Keratinocyte (primary cell): ENCODE results near the gene SLC9B2.

Experiments
- EZH2 ChIP-seq: IDR thresholded peaks from one replicate; pipeline ENCODE4 v1.6.1; 2012; ENCODE audit warnings: inconsistent platforms, mild to moderate bottlenecking, low read length, moderate library complexity
- TF ChIP-seq, protein P1 (sequence below), 3 experiments: IDR thresholded peaks in 1 of 3; conservative IDR thresholded peaks in 1 of 3; optimal IDR thresholded peaks in 1 of 3; 2 replicates in 2 of 3; 3 replicates in 1 of 3; pipeline versions ENCODE3 to v1.5.1; 2011; ENCODE audit warnings: low read length in 3 of 3, mild to moderate bottlenecking in 3 of 3, moderate library complexity in 2 of 3, control low read depth in 1 of 3, inconsistent platforms in 1 of 3; ENCODE audit not compliant: insufficient read depth in 2 of 3; ENCODE audit errors: extremely low read depth in 1 of 3

DNA sequence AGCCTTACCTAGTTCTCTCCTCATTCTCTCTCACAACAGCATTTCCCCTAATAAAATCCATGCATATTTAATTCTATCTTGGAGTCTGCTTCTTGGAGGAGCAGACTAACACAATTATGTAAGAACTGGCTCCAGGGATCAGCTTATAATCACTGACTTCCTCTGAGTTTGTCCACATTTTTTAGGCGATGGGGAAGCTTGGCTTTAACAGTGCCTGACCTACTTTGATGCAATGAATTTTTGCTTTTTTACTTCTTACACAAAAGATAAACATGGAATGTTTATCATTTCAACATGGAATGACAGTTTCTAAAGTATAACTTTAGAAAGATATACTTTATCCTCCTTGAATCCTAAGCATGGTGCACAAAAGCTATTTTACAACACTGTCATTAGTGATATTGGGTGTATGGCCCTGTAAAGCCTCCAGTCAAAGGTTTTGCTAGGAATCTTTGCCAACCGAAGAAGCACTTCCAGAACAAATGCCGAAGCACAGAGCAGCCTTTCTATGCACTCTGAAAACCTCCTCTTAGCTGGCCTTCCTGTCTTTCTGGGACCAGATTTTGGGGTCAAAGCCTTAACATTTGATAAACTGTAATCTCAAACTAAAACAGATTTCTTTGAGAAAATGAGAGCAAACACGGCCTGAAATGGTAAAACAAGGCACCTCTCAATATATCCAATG is 22.3 kb upstream of the SLC9B2 start:
- TF ChIP-seq, protein P1, sequence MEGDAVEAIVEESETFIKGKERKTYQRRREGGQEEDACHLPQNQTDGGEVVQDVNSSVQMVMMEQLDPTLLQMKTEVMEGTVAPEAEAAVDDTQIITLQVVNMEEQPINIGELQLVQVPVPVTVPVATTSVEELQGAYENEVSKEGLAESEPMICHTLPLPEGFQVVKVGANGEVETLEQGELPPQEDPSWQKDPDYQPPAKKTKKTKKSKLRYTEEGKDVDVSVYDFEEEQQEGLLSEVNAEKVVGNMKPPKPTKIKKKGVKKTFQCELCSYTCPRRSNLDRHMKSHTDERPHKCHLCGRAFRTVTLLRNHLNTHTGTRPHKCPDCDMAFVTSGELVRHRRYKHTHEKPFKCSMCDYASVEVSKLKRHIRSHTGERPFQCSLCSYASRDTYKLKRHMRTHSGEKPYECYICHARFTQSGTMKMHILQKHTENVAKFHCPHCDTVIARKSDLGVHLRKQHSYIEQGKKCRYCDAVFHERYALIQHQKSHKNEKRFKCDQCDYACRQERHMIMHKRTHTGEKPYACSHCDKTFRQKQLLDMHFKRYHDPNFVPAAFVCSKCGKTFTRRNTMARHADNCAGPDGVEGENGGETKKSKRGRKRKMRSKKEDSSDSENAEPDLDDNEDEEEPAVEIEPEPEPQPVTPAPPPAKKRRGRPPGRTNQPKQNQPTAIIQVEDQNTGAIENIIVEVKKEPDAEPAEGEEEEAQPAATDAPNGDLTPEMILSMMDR (optimal IDR thresholded peaks at IDR 0.05 in 1 of 3, IDR thresholded peaks at IDR 0.05 in 1 of 3, conservative IDR thresholded peaks at IDR 0.05 in 1 of 3; ENCODE audit: extremely low read depth in 1 of 3, insufficient read depth in 2 of 3, low read length in 3 of 3) = no peak
- no peak for TF ChIP-seq EZH2
